ENCODE measurements around the gene ADAM15. TPM values are rescaled to one million over a fixed set of nuclear protein-coding genes. Genes with fewer than 3 reads are reported as not detected.

Gene ADAM15
- total and polyA plus RNA-seq, 2 of the 8 experiments (the other 6 are each of a cell fraction or from before 2014, with no cell fraction given) = 32.9 to 37.6 TPM

- no peak for TF ChIP-seq ATF2 (IDR thresholded peaks at IDR 0.05; ENCODE audit: low read length)
- TF ChIP-seq CHD7 (IDR thresholded peaks at IDR 0.05; ENCODE audit: insufficient replicate concordance, low read length) = no peak
- no peak for TF ChIP-seq TAF7 (optimal IDR thresholded peaks at IDR 0.05; ENCODE audit: borderline replicate concordance, low read depth, low read length)
- TF ChIP-seq SP2 (IDR thresholded peaks at IDR 0.05; ENCODE audit: low read length) = no peak
- TF ChIP-seq MAFK (IDR thresholded peaks at IDR 0.05; ENCODE audit: low read depth, low read length) = no peak
- TF ChIP-seq BRCA1 (IDR thresholded peaks at IDR 0.05; ENCODE audit: low read depth, low read length) = no peak
- no peak for TF ChIP-seq RNF2 (IDR thresholded peaks at IDR 0.05; ENCODE audit: borderline replicate concordance, low read depth, low read length, missing control alignments, poor library complexity, severe bottlenecking)
- no peak for TF ChIP-seq NRF1 (IDR thresholded peaks at IDR 0.05; ENCODE audit: low read depth, low read length)
- no peak for TF ChIP-seq POLR2A (IDR thresholded peaks at IDR 0.05; ENCODE audit: control extremely low read depth in 1 of 2, low read depth in 2 of 2, low read length in 2 of 2)
Measured at GRCh38 chr1:155030243-155030795, 20.8 kb upstream of the ADAM15 start (continued).

Data from H1 (cell line).